CD14-positive monocyte (primary cell): ENCODE measurements around the gene NHS. TPM values are rescaled to one million over a fixed set of nuclear protein-coding genes. Genes with fewer than 3 reads are reported as not detected.

ENCODE experiments used
- DNase-seq, 3 donors: peaks; one replicate each; pipeline ENCODE4 v3.0.0-alpha.2; 2011 to 2022
- H2AFZ ChIP-seq: 2 replicates; pipeline ENCODE4 v1.6.0; 2012; ENCODE audit warnings: mild to moderate bottlenecking, low read depth, low read length, inconsistent platforms; ENCODE audit not compliant: insufficient read depth, poor library complexity, severe bottlenecking
- H3K27ac ChIP-seq, 2 donors: 1 replicate in 1 of 2; 2 replicates in 1 of 2; pipeline ENCODE4 v1.5.1; 2012 to 2013; ENCODE audit warnings: low read length in 2 of 2, control low read depth in 1 of 2, inconsistent platforms in 1 of 2, low read depth in 1 of 2, mild to moderate bottlenecking in 1 of 2
- H3K27me3 ChIP-seq, 2 donors: one replicate each; pipeline versions ENCODE4 v1.6.0 to v1.6.1; 2011 to 2013; ENCODE audit warnings: low read length in 2 of 2; ENCODE audit not compliant: control insufficient read depth in 2 of 2, insufficient read depth in 2 of 2
- H3K36me3 ChIP-seq, 2 donors: replicated peaks in 1 of 2; 1 replicate in 1 of 2; 2 replicates in 1 of 2; pipeline versions ENCODE4 v1.5.1 to v1.6.1; 2012 to 2013; ENCODE audit warnings: low read length in 2 of 2, control low read depth in 1 of 2, inconsistent platforms in 1 of 2, mild to moderate bottlenecking in 1 of 2; ENCODE audit not compliant: insufficient read depth in 2 of 2, control insufficient read depth in 1 of 2
- H3K4me1 ChIP-seq, 2 donors: 1 replicate in 1 of 2; 2 replicates in 1 of 2; pipeline versions ENCODE4 v1.5.1 to v1.6.1; 2012 to 2013; ENCODE audit warnings: low read length in 2 of 2, control low read depth in 1 of 2, inconsistent platforms in 1 of 2, mild to moderate bottlenecking in 1 of 2, moderate library complexity in 1 of 2; ENCODE audit not compliant: insufficient read depth in 2 of 2, control insufficient read depth in 1 of 2
- H3K4me2 ChIP-seq: replicated peaks from 2 replicates; pipeline ENCODE3; 2012; ENCODE audit warnings: low read length, moderate library complexity, mild to moderate bottlenecking; ENCODE audit not compliant: poor library complexity, severe bottlenecking; ENCODE audit errors: extremely low read depth
- H3K4me3 ChIP-seq, 3 experiments: fragments of 200-600 bp in 1 of 3; sonication (generic) in 1 of 3; replicated peaks in 1 of 3; 1 replicate in 2 of 3; 2 replicates in 1 of 3; pipeline ENCODE4 v1.5.1; 2011 to 2013; ENCODE audit warnings: low read length in 3 of 3, mild to moderate bottlenecking in 3 of 3, control low read depth in 2 of 3, low read depth in 2 of 3, inconsistent platforms in 1 of 3, moderate library complexity in 1 of 3
- H3K79me2 ChIP-seq: 2 replicates; pipeline ENCODE4 v1.6.0; 2012; ENCODE audit warnings: mild to moderate bottlenecking, control low read depth, inconsistent platforms, low read length, moderate library complexity; ENCODE audit not compliant: insufficient read depth
- H3K9ac ChIP-seq: 2 replicates; pipeline ENCODE4 v1.6.0; 2017; ENCODE audit warnings: low read length, mild to moderate bottlenecking; ENCODE audit not compliant: insufficient read depth, poor library complexity, severe bottlenecking
- H3K9me3 ChIP-seq, 2 donors: replicated peaks in 1 of 2; 1 replicate in 1 of 2; 2 replicates in 1 of 2; pipeline versions ENCODE4 v1.5.1 to v1.6.1; 2012 to 2013; ENCODE audit warnings: low read length in 2 of 2, control low read depth in 1 of 2; ENCODE audit not compliant: control insufficient read depth in 1 of 2, insufficient read depth in 1 of 2
- H4K20me1 ChIP-seq: 2 replicates; pipeline ENCODE4 v1.6.0; 2012; ENCODE audit warnings: mild to moderate bottlenecking, low read length, control low read depth, moderate library complexity; ENCODE audit not compliant: insufficient read depth
- H3K27ac Mint-ChIP-seq, 7 donors: one replicate each; pipeline ENCODE4 v1.8.0; 2020; ENCODE audit warnings: mild to moderate bottlenecking in 7 of 7, mixed read lengths in 7 of 7, moderate library complexity in 6 of 7, inconsistent platforms in 2 of 7
- H3K27me3 Mint-ChIP-seq, 3 donors: one replicate each; pipeline ENCODE4 v1.8.0; 2021 to 2022; ENCODE audit warnings: low read depth in 3 of 3, mild to moderate bottlenecking in 3 of 3, mixed read lengths in 3 of 3, moderate library complexity in 3 of 3, inconsistent platforms in 1 of 3
- H3K36me3 Mint-ChIP-seq, 2 donors: one replicate each; pipeline ENCODE4 v1.8.0; 2020; ENCODE audit warnings: mixed read lengths in 2 of 2, inconsistent platforms in 1 of 2, mild to moderate bottlenecking in 1 of 2
- H3K4me1 Mint-ChIP-seq: one replicate; pipeline ENCODE4 v1.8.0; 2020; ENCODE audit warnings: mild to moderate bottlenecking, mixed read lengths
- H3K4me3 Mint-ChIP-seq, 2 donors: one replicate each; pipeline ENCODE4 v1.8.0; 2020; ENCODE audit warnings: mild to moderate bottlenecking in 2 of 2, mixed read lengths in 2 of 2, moderate library complexity in 1 of 2
- H3K9me3 Mint-ChIP-seq, 7 donors: one replicate each; pipeline ENCODE4 v1.8.0; 2020 to 2022; ENCODE audit warnings: mixed read lengths in 7 of 7, mild to moderate bottlenecking in 6 of 7, moderate library complexity in 6 of 7, inconsistent platforms in 2 of 7
- WGBS: methylation state at CpG from one replicate; pipeline ENCODE4 v1.1.5; 2013; ENCODE audit warnings: missing lambda C conversion rate; ENCODE audit not compliant: insufficient coverage; 5-methylcytosine and 5-hydroxymethylcytosine counted together
- intact Hi-C, 2 donors: fragments of 100-400 bp; cut with micrococcal nuclease; formaldehyde crosslinking; loops; one replicate each; pipeline versions ENCODE4 v1.15.0 to v1.15.1; 2023
- polyA plus RNA-seq, 3 donors: library from polyadenylated mRNA; depleted of rRNA in 1 of 3; unstranded in 2 of 3; stranded (reverse) in 1 of 3; fragments of 300-500 nt in 2 of 3; fragments of >200 nt in 1 of 3; fragmentation: Illumina TruSeq in 2 of 3; gene quantifications; 1 replicate in 2 of 3; 2 replicates in 1 of 3; pipeline ENCODE4 v1.2.3, GENCODE V29; 2012 to 2021
- TF ChIP-seq, protein P1 (sequence below): fragments of 200-600 bp; IDR thresholded peaks from one replicate; pipeline ENCODE4 v1.8.0; 2022; ENCODE audit warnings: antibody characterized with exemption, mild to moderate bottlenecking

The NHS gene
- polyA plus RNA-seq, 3 donors: 0.86 to 1.8 (median 1.3) TPM

DNA sequence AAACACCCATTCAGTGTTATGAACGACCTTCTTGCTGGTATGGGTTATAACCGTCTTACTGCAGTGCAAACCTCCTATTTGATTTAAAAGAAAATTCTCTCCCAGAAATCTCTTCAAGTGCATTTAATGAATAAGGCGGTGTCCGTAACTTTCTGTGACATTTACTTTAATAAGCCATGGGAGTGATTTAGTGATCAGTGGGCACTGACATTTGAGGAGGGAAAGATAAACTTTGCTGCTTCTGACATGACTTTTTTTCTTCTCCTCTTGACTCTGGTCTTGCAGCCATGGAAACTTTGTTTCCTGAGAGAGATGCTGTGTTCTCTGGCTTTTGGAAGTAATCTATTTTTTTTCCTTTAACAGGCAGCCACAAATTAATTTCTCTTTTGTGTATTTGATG lies 106.1 kb downstream of the NHS start:
- H3K9me3 ChIP-seq: no peaks in the 10 kb centered on the region
- no peak overlapping the region for H3K4me3 ChIP-seq
- no peaks in the 10 kb centered on the region for H3K4me1 Mint-ChIP-seq
- H3K27ac Mint-ChIP-seq: no peak overlapping the region
- peaks cover 7 to 8% (median 7%) of the 10 kb centered on the region in 3 donors for H3K27me3 Mint-ChIP-seq
- H3K4me3 Mint-ChIP-seq: peak overlapping the region in 1 of 2 donors; percentile 1
- no peaks in the 10 kb centered on the region for H3K36me3 ChIP-seq
- H3K4me2 ChIP-seq: no peak overlapping the region
- WGBS: no CpG with 5 or more reads among the region's 4 CpGs
- TF ChIP-seq, protein P1, sequence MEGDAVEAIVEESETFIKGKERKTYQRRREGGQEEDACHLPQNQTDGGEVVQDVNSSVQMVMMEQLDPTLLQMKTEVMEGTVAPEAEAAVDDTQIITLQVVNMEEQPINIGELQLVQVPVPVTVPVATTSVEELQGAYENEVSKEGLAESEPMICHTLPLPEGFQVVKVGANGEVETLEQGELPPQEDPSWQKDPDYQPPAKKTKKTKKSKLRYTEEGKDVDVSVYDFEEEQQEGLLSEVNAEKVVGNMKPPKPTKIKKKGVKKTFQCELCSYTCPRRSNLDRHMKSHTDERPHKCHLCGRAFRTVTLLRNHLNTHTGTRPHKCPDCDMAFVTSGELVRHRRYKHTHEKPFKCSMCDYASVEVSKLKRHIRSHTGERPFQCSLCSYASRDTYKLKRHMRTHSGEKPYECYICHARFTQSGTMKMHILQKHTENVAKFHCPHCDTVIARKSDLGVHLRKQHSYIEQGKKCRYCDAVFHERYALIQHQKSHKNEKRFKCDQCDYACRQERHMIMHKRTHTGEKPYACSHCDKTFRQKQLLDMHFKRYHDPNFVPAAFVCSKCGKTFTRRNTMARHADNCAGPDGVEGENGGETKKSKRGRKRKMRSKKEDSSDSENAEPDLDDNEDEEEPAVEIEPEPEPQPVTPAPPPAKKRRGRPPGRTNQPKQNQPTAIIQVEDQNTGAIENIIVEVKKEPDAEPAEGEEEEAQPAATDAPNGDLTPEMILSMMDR: no peak
- peaks cover 2 to 12% of the 10 kb centered on the region in 2 donors for H3K27me3 ChIP-seq
- DNase-seq: no peak
- intact Hi-C loops: no loop called here
- no peak overlapping the region for H3K27ac ChIP-seq
- no peak overlapping the region for H3K9ac ChIP-seq
- H2AFZ ChIP-seq: no peak overlapping the region
- peaks cover 0 to 5% (median 0%) of the 10 kb centered on the region in 7 donors for H3K9me3 Mint-ChIP-seq
- H3K79me2 ChIP-seq: no peaks in the 10 kb centered on the region
- H3K36me3 Mint-ChIP-seq: no peaks in the 10 kb centered on the region
- H3K4me1 ChIP-seq: no peaks in the 10 kb centered on the region
- H4K20me1 ChIP-seq: no peaks in the 10 kb centered on the region

DNA sequence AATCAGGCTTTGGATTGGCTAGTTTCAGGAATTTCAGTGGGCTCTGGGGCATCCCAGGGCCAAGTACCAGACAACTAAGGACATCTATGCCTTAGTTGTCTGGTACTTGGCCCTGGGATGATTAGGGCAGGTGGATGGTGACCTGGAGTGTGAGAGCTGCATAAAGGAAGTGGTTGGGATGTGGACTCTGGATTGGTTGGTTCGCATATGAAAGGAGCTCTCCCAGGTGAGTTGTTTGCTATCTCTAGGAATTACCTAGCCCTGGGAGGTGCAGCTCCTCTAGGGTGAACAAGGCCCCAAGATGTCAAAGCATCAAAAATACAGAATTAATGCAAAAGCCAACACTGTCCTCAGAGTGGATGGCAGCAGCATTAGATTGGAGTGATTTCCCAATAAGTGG lies 109.6 kb downstream of the NHS start:
- H3K27me3 Mint-ChIP-seq: peaks cover 4 to 10% (median 4%) of the 10 kb centered on the region in 3 donors
- Histone ChIP-seq H2AFZ (no peak overlapping the region), H3K9me3 (no peaks in the 10 kb centered on the region), H3K4me2 (no peak overlapping the region), H3K36me3 (no peaks in the 10 kb centered on the region), H3K4me1 (no peaks in the 10 kb centered on the region), H3K27ac (no peak overlapping the region), H3K79me2 (no peaks in the 10 kb centered on the region), H4K20me1 (no peaks in the 10 kb centered on the region), H3K27me3 (peaks cover 0 to 8% of the 10 kb centered on the region in 2 donors), H3K4me3 (no peak overlapping the region), H3K9ac (no peak overlapping the region)
- H3K9me3 Mint-ChIP-seq: peaks cover 0 to 3% (median 0%) of the 10 kb centered on the region in 7 donors
- DNase-seq: no peak
- 100% methylated on average over 1 of the region's 1 CpG for WGBS
- intact Hi-C loops: no loop called here
- H3K27ac Mint-ChIP-seq: no peak overlapping the region
- no peaks in the 10 kb centered on the region for H3K36me3 Mint-ChIP-seq
- no peaks in the 10 kb centered on the region for H3K4me1 Mint-ChIP-seq
- no peak overlapping the region for H3K4me3 Mint-ChIP-seq
- TF ChIP-seq, protein P1: no peak
